GM19324 (cell line): Measurements from ENCODE around the gene PRR15L.
A peak's percentile ranks its signal among the peaks of the same experiment; 100 is the strongest.
"Not testable (repeated sequence)": the region's sequence is repeated elsewhere in the genome, so short reads cannot be mapped to it uniquely, and the experiment has no call there.

Source experiments
- ATAC-seq: cut with Tn5 transposase; IDR thresholded peaks from one replicate; pipeline ENCODE4 v1.9.1; 2021; ENCODE audit warnings: mild to moderate bottlenecking, moderate library complexity; ENCODE audit not compliant: unreplicated experiment, low FRiP score

The PRR15L gene

DNA sequence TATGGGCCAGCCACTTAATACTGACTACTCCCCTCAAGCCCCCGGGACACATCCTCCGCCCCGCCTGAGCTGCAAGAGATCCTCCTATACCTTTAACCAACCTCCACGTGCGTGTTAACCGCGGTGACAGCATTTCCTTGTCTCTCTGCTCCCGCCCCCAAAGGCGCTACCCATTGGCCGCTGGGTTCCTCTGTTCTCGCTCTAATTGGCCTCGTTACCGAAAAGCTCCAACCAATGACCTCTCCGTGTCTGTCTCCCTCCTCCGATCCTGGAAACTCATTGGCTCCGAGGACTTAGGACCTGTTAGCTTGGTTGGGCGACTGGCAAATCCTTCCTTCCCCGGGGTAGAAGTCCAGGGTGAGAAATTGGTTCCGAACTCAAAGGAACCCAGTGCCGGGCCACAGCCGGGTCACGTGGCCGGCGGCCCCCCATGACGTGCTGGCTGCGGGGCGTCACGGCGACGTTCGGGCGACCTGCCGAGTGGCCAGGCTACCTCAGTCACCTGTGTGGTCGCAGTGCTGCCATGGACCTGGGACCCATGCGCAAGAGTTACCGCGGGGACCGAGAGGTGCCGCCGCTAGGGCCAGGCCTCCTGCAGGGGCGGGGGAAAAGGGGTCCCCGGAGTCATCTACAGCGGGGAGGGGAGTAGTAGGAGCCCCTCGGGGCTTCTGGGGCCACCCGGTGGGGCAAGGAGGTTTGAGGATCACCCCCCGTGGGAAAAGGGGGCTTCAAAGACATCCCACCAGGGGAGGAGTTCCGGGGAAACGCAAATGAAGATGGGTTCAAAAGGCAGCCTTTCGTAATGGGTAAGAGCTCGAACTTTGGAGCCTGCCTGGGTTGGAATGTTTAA lies 16.2 kb downstream of the PRR15L start, which contains the start of gene PNPO:
Gene PNPO (plus strand): TSS at position 326 of the 850 bp plus-strand sequence. CDS start 105 bp downstream, at position 431.
- peak; percentile 95 for ATAC-seq

DNA sequence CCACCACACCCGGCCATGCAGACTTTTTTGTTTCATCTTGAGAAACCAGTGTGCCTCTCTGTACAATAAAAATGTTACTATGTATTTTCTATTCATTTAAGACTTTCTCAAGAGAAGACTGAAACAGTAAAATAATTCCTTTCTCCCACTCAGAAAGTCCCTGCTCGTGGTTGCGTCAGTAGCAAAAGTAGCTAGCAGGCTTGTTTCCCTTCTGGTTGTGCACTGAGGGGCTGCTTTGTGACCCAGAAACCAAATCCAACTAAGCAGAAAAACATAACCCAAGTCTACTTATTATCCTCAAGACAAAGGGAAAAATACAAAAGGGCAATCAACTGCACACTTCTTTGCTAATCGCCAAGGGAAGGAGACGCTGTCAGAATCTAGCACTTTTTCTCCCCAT lies 19.7 kb downstream of the PRR15L start:
- ATAC-seq = no peak

DNA sequence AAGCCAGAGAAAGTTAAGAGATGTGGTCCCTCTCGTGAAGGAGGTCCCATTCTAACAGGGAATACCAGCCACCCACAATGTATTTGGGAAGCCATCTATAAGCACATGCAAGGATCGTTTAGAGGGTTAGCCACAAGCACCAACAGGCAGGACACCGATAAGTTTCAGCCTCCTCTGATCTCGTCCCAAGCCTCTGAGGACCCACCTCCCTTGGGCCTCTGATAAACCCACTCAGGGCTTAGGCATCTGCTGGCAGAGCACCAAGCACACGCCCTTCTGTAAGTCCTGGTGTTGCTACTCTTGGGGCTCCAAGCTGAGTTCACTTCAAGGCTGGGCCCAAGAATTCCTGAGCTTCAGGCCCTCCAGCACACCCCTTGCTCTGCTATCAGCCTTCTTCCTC lies 21.7 kb downstream of the PRR15L start:
- no peak for ATAC-seq

DNA sequence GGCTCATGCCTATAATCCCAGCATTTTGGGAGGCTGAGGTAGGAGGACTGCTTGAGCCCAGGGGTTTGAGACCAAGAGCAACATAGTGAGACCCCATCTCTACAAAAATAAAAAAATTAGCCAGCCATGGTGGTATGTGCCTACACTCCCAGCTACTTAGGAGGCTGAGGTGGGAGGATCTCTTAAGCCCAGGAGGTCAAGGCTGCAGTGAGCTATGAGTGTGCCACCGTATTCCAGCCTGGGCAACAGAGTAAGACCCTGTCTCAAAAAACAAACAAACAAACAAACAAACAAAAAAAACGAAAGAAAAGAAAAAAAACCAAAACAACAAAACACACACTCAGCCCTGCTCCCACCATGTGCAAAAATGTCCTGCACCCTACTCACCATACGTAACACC lies 22.2 kb downstream of the PRR15L start:
- not testable (repeated sequence) for ATAC-seq

DNA sequence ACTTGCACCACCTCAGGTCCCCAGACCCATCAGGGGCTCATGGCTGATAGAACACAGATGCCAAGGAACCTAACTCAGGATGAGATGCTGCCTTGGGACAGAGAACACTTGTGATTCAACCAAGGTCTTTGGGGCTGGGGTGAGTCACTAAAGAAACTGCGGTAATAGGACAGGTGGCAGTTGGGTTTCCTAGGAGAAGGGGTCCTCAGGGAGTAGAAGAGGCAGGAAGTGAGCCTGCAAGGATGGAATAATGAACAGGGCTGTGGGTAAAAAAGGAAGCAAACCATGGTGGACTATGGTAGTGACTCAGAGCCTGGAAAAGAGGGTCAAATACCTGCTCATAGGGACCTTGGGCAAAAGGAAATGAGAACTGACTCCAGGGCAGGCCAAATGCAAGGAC lies 22.8 kb downstream of the PRR15L start:
- no peak for ATAC-seq

DNA sequence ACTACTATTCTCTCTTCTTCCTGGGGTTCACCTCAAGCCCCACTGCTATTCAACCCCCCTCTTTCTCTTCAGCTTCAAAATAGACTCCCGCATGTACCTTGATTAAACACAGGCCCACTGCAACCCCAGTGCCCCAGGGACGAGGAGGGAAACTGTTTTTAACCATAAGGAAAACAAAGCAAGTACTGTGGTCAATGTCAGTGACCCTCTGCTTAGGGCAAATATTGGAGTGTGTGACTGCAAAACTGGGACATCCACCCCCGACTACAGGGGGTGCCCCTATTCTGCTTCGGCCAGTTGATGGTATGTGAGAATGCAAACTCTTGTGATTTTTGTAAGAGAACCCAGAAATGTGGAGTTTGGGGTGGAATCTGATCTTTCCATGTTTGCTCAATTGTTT lies 25.8 kb downstream of the PRR15L start:
- no peak for ATAC-seq

DNA sequence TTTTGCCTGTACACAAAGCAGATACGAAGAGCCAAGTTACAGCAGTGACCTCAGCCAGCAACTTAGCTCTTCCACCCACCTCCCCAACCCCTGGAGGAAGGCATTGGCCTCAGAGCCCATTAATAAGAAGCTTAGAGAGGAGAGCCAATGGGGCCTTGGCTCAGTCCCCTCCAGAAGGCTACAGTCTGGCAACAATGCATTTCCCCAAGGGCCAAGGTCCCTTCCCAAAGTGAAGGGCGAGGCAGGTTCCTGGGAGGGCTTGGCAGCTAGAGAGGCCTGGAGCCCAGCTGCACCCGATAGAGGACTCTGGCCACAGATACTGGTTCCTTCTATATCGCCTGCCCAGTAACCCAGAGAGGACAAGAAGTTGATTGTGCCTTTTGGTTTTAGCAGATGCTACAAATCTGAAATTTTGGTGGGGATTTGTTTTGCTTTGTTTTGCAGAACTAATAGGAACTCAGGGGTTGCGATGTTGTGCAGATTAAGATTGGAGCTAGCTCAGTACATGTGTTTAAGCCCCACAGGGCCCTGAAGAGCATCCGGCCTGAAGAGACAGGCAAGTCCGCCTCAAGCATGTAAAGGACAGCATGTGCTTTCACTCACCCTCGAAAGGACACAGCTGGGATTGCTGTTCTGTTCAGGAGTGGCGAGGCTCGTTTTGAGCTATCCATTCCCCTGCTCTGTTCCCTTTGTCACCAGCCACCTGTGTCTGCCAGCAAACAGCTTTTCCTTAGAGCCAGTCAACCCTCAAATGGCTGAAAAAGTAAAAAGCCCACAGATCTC lies 28.3 kb downstream of the PRR15L start:
- ATAC-seq = no peak

DNA sequence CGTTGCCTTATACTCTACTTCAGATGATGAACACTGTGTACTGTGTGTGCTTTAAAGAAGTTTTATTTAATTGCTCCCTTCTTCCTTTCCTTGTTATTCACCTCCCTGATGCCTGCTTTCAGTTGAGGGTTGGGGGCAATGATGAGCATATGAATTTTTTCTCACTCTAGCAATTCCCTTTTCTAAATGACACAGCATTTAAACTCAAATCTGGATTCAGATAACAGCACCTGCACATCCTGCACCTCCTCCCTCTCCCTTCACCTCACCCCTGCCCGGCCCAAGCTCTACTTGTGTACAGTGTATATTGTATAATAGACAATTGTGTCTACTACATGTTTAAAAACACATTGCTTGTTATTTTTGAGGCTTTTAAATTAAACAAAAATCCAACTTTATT lies 29.3 kb downstream of the PRR15L start:
- no peak for ATAC-seq

DNA sequence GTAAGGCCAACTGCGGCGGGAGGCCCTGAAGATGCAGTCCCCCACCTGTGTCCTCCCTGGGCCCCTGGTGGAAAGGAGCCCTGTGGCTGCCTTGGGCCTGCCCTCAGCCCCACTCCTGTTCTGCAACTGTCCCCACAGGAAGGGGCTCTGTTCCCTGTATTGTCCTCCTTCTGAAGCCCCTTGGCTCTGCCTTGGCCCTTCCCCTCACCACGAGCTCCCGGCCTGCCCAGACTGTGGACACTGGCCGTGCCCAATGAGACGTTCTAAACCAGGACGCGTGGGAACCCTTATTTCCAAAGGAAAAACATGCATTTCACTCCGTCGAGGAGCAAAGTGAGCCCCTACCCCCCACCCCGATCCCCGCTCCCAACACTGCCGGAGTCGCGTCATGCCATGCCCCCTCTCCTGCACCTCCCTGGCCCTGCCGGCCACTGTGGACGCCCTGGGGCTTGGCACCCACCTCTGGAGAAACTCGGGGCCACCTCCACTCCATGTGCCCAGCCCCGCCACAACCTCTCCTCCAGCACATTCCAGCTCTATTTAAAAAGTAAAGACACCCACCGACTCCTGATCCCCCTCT lies 29.8 kb downstream of the PRR15L start:
- no peak for ATAC-seq

DNA sequence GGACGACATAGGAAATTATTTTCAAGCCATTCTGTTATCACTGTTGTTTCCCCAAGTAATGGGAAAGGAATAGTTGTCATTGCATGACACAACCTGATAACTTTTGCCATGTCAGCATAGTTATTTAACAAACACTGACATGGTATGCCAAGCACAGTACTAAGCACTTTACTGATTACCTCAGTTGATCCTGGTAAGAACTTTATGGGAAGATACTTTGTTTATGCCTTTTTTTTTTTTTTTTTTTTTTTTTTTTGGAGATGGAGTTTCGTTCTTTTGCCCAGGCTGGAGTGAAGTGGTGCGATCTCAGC lies 32.0 kb downstream of the PRR15L start:
- no peak for ATAC-seq

DNA sequence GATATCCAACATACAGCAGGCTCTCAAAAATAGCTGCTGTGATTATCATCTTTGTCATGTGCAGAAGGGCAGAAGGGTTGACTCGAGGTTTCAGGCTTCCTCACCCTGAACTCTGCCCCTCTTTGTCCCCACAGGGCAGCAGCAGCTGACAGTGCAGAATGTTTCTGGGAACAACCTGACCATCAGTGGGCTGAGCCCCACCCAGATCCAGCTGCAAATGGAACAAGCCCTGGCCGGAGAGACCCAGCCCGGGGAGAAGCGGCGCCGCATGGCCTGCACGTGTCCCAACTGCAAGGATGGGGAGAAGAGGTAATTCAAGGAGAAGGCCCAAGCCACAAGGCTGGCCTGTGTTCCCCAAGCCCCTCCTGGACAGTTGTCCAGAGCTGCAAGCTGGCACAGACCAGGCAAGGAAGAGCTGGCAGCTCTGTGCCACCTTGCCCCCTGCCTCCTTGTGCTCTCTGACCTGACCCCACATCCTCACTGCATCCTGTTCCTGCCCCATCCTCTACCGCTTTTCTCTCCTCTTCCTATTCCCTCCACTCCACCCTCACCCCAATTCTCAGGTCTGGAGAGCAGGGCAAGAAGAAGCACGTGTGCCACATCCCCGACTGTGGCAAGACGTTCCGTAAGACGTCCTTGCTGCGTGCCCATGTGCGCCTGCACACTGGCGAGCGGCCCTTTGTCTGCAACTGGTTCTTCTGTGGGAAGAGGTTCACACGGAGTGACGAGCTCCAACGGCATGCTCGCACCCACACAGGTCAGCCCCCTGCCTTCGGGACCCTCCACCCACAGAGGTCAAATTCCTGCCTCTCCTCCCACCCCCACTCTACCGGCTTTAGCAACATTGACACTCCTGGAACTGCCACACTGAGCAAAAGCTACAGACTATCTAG lies 32.7 kb downstream of the PRR15L start:
- ATAC-seq = no peak

DNA sequence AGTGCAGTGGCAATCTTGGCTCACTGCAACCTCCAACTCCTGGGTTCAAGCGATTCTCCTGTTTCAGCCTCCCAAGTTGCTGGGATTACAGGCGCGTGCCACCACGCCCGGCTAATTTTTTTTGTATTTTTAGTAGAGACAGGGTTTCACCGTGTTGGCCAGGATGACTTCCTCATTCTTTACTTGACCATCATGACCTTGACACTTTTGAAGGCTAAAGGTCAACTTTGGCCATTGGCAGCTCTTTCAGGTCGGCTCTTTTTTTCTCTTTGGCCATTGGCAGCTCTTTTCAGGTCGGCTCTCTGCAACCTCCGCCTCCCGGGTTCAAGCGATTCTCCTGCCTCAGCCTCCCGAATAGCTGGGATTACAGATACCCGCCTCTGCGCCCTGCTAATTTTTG lies 37.8 kb downstream of the PRR15L start:
- ATAC-seq = not testable (repeated sequence)

DNA sequence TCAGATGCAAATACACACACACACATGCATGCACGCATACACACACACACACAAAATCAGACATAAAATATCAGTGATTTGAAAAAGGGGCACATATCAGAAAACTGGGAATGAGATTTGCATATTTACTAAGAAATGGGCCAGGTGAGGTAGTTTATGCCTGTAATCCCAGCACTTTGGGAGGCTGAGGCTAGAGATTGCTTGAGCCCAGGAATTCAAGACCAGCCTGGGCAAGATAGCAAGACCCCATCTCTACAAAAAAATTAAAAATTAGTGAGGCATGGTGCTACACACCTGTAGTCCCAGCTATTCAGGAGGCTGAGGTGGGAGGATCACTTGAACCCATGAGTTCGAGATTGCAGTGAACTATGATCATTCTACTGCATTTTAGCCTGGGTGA lies 38.7 kb downstream of the PRR15L start:
- ATAC-seq = no peak

DNA sequence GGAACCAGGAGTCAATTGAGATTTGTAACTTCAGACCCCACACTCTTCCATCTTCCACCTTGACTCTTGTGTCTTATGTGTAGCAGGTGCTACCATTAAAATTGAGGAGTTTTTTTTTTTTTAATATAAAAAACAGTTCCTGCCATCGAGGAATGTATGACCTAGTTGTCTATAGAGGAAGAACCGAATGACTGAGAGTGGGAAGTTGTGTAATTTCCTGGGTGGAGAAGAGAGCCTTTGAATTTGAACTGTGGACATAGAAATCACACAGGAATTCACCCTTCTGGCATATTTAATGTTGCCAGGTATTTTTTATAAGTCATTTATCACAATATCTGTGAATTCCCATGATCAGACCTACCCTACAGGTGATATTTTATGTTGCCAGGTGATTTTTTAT lies 39.7 kb downstream of the PRR15L start:
- no peak for ATAC-seq

DNA sequence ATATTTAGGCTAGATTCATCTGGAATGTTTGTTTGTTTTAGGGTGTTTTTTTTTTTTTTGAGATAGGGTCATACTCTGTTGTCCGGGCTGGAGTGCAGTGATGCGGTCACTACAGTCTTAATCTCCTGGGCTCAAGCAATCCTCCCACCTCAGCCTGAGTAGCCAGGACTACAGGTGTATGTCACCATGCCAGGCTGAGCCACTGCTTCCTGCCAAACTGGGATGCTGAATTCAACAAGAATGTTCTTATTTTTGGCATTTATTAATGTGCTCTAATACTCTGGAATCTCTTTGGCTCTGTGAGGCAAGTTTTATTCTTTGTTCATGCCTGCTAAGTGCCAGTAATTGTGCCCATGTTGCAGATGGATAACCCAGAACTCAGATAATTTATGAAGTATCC lies 40.1 kb downstream of the PRR15L start:
- ATAC-seq = no peak

DNA sequence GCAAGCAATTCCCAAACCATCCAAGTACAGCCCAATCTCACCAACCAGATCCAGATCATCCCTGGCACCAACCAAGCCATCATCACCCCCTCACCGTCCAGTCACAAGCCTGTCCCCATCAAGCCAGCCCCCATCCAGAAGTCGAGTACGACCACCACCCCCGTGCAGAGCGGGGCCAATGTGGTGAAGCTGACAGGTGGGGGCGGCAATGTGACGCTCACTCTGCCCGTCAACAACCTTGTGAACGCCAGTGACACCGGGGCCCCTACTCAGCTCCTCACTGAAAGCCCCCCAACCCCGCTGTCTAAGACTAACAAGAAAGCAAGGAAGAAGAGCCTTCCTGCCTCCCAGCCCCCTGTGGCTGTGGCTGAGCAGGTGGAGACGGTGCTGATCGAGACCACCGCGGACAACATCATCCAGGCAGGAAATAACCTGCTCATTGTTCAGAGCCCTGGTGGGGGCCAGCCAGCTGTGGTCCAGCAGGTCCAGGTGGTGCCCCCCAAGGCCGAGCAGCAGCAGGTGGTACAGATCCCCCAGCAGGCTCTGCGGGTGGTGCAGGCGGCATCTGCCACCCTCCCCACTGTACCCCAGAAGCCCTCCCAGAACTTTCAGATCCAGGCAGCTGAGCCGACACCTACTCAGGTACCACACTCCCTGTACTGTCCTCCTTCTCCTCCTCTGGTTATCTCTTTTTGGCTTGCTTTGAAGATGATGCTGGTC lies 41.0 kb downstream of the PRR15L start:
- ATAC-seq = no peak

DNA sequence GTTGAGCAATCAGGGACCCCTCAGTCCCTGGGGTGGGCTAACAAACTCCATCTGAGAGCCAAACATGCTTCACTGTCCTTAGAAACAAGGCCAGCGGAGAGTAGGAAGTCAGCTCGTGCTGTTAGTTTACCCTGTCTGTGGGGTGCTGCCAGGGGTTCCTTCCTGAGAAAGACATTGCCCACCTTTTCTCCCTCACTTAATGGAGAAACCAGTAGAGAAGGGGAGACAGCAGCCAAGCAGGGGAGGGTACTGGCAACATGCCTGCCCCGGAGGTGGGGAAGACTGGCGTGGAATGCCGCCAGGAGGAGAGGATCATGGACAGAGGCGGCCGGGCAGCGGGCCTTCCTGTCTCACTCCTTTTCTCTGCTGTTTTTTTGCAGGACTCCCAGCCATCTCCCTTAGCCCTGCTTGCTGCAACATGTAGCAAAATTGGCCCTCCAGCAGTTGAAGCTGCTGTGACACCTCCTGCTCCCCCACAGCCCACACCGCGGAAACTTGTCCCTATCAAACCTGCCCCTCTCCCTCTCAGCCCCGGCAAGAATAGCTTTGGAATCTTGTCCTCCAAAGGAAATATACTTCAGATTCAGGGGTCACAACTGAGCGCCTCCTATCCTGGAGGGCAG lies 41.8 kb downstream of the PRR15L start:
- ATAC-seq = no peak

DNA sequence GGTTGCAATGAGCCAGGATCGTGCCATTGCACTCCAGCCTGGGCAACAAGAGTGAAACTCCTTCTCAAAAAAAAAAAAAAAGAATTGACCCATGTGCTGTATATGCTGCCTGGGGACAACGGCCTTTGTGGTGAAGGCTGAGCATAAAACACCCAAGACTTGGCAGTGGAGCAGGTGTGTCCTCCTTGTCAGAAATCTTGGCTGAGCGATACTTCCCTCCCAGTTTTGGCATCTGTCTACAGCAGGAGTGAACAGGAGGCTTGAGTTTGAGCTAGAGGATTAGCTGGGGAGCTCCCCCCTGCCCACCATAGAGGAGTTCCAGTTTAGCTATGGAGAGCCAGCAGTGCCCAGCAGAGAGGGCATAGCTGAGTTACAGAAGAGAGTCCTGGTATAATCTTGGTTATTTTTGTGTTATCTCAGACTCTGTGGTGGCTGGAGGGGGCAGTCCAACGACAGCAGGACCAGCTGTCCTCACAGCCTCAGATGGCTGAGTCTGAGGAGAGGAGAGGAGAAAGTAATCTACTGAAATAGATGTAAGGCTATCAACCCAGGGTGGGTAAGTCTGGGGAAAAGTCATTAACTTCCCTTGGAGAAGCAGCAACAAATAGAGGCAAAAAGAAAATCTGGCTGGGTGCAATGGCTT lies 43.3 kb downstream of the PRR15L start:
- no peak for ATAC-seq

DNA sequence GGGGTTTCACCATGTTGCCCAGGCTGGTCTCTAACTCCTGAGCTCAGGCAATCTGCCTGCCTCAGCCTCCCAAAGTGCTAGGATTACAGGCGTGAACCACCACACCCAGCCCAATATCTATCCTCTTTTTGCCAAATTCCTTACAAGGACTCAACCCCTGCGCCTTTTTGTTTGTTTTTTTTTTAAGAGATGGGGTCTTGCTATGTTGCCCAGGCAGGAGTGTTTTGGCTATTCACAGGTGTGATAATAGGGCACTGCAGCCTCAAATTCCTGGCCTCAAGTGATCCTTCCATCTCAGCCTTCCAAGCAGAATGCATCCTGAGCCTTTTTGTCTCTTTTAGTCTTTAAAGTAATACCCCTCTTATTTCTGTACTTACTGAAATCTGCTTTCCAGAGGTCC lies 44.6 kb downstream of the PRR15L start:
- ATAC-seq = no peak
